NCI-H1105 (cell line): ENCODE results near the gene NPAS3.

Experiments
- DNase-seq: peaks from one replicate; lab custom pipeline; 2025; lab: John Stamatoyannopoulos, UW

Gene NPAS3

GRCh38 chr14:33793398-33794110, 854.9 kb downstream of the NPAS3 start:
- DNase-seq: no peak

- no peak for DNase-seq
These were observed 856.2 kb downstream of the NPAS3 start for GRCh38 chr14:33794791-33795305.

- no peak for DNase-seq
These were observed 857.7 kb downstream of the NPAS3 start for GRCh38 chr14:33796356-33796755.

GRCh38 chr14:33799705-33800570, 861.3 kb downstream of the NPAS3 start:
- DNase-seq: no peak

DNA sequence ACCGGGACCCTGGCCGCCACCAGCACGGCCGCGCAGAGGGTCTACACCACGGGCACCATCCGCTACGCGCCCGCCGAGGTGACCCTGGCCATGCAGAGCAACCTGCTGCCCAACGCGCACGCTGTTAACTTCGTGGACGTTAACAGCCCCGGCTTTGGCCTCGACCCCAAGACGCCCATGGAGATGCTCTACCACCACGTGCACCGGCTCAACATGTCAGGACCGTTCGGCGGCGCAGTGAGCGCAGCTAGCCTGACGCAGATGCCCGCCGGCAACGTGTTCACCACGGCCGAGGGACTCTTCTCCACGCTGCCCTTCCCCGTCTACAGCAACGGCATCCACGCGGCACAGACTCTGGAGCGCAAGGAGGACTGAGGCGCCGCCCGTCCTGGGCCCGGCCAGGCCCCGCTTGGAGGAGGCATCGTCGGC, 862.1 kb downstream of the NPAS3 start:
- no peak for DNase-seq

DNA sequence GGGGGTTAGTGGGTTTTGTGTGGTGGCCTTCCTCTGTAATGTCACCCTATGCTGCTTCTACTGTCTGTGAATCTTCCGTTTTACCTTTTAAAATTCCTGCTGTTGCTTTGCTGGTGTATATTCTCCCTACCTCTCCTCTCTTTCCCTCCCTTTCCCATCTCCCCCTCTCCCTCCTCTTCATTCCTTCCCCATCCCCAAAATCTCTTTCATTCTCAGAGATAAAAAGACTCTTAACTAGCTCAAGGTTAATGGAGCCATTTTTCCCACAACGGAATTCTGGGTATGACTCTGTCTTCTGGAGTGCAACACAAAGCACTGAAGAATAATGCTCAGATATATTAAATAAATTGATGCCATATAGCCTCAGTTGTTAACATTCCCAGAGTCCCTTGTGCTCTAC, 864.1 kb downstream of the NPAS3 start:
- no peak for DNase-seq

GRCh38 chr14:33805593-33805992, 866.9 kb downstream of the NPAS3 start:
- no peak for DNase-seq

- DNase-seq: no peak
These were observed 868.2 kb downstream of the NPAS3 start for GRCh38 chr14:33806905-33807304.

DNA sequence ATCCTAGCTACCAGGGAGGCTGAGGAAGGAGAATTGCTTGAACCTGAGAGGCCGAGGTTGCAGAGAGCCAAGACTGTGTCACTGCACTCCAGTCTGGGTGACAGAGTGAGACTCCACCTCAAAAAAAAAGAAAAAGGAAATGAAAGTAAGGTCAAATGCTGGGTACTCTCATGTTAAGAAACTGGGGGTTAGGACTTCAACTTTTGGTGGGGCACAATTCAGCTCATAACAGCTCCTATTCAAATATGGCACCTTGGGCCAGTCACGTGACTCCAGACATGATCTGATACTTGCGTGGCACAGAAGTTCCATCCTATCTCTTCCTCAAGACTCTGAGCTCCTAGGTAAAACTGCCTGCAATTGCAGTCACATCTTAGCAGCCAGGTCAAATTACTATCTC, 869.5 kb downstream of the NPAS3 start:
- no peak for DNase-seq

DNA sequence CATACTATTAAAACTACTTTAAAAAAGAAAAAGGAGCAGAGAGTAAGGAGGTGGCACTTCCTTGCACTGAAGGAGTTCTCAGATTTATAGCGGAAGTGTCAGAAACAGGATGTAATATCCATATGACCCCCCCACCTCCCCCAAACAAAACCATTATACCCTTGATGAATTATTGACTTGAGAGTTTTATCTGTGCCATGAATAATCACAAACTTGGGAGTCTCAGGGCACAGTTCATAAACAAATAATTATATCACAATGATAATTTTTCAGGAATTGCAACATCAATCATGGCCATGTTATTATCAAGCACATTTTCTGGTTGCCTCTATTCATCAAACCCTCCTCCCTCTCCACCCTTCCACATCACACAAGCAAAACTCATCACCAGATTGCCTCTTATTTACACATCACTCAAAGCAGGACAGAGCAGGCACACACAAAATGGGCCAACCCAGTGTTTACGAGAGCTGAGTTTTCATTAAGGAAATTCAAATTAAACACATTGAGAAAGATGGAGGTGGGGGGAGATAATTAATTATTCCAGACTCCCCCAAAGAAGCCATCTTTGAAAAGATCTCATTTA, 870.8 kb downstream of the NPAS3 start:
- DNase-seq: no peak

GRCh38 chr14:33810308-33810707, 871.6 kb downstream of the NPAS3 start:
- DNase-seq: no peak

- no peak for DNase-seq
These were observed 873.0 kb downstream of the NPAS3 start for GRCh38 chr14:33811721-33812120.

GRCh38 chr14:33812181-33812580, 873.5 kb downstream of the NPAS3 start:
- DNase-seq: no peak

DNA sequence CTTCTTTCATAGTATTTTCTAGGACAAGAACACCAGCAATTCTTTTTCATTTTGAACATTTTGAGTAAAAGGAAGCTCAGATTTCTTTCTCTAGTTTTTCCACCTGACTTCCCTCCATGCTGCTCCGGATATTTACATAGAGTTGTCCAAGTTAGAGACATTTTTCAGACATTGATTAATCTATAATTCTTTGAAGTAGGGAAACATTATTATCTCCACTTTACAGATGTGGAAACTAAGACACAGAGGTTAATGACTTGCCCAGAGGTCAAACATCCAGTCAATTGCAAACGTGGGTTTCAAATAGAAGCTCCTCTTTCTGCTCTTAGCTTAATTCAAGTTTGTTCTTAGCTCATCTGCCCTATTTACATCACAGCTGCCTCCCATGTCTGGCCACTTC, 873.9 kb downstream of the NPAS3 start:
- DNase-seq: no peak

- DNase-seq: no peak
These were observed 875.3 kb downstream of the NPAS3 start for GRCh38 chr14:33814010-33814409.

DNA sequence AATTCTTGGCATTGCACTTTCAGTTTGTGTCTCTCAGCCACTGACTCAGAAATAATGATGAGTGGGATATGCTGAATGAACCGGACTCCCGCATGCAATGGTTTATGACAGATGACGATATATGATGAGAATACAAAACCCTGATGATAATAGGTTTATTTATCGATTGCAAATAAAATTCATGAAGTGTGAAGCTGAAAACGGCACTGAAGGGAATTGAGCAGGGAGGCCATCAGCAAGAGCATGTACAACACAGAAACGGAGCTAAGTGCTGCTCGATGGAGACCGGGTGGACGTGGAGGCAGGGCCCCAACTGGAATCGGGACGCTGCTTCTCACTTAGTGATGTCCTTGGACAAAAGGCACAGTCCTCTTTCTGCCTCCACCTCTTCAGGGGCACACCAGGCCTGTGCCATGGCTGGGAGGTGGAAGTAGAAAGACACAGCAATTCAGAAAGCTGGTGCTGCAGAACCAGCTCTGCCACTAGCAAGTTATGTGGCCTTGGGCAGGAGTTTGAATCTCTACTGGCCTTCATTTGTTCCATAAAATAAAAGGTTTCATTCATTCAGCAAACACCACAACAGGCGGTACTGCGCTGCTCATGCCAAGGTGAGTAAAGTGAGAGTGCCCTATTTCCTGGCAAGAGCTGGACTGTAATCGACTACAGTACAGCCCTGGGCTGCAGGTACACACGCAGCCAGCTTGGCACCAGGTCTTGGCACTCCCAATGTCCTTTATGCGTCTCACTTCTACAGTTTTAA, 895.2 kb downstream of the NPAS3 start:
- no peak for DNase-seq

DNA sequence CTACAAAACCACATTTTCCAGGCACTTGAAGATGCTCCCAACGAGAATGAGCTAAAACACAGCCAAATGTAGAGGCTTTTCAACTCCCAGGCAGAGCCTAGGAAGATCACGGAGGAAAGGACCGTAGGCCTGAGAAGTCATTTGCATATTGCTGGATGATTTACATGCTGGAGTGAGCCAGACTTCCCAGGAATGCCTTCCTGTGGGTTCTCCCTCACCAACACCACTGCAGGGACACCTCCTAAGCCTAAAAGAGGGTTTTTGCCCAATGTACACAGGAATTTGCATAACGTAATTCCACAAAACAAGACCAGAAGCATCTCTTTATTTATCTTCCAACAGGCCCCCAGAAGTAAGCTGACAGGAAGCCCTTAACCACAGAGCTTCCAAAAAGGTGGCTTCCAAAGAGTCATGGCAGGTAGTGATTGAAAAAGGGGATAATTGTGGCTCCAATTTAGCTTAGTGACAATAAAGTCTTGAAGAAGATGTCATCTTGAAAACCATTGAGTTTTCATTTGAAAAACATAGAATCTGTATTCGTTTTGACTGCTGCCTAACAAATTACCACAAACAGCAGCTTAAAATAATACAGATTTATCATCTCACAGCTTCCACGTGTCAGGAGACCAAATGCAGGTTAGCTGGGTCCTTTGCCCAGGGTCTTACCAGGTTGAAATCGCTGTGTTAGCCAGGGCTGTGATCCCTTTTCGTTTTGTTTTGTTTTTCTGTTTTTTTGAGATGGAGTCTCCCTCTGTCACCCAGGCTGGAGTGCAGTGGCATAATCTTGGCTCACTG, 896.0 kb downstream of the NPAS3 start:
- no peak for DNase-seq

GRCh38 chr14:33835261-33835655, 896.6 kb downstream of the NPAS3 start:
- no peak for DNase-seq

- no peak for DNase-seq
These were observed 897.0 kb downstream of the NPAS3 start for GRCh38 chr14:33835677-33836076.

DNA sequence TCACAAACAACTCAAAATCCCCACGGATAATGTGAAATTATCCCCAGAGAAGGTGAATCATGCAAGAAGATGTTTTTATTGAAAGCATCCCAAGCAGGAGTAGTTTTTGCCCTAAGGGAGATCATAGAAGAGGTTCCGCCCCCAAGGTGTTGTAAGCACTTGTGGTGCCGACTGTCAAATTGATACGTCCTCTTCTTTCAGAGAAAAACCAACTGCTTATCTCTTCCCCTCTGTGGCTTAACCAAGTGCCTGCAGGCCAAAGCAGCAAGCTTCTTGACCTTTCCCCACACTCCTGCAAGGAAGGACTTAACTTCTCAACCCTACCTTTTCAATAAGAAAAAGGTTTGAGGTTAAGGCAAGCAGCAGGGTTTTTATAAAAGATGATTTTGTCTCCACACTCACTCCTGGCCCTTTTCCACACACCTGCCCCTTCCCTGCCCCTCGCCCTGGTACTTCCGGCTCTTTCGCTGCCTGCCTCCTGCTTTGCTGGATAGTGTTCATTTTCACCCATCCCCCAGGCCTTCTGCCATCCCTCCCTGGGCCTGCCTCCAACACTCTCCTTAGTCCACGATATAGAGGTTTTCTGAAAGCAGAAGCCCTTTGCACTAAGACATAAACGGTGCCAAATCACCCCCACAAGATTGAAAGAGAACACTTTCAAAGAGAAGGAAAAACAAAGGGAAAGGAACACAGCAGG, 897.7 kb downstream of the NPAS3 start:
- DNase-seq: peak; percentile 14
